G401 (cell line): ENCODE data around the gene WDR47. TPM values are rescaled to one million over a fixed set of nuclear protein-coding genes. Genes with fewer than 3 reads are reported as not detected.

ENCODE experiments used
- total RNA-seq: library from RNA; depleted of rRNA; stranded (reverse); fragments of >200 nt; shearing (Covaris generic); gene quantifications from 2 replicates; pipeline ENCODE4 v1.2.3, GENCODE V29; 2014; rRNA removed

WDR47 gene
- total RNA-seq, 1 experiment from 2014 or later, result 7.1 TPM

Other genes with a start within 250 kb of the WDR47 start
- not detected in 2 replicates for gene AKNAD1, start 185.0 kb downstream of the WDR47 start, total RNA-seq
- gene GPSM2, start 165.1 kb downstream of the WDR47 start, total RNA-seq, result 28.2 and 29.3 TPM in 2 replicates
- 16.6 and 34.7 TPM in 2 replicates for gene CLCC1, start 78.6 kb downstream of the WDR47 start, total RNA-seq
- 6.3 and 23.9 TPM in 2 replicates for gene TAF13, start 33.9 kb upstream of the WDR47 start, total RNA-seq
- gene TMEM167B, start 48.7 kb upstream of the WDR47 start, total RNA-seq, result 7.2 and 9.6 TPM in 2 replicates
- not detected in 2 replicates for gene ELAPOR1, start 72.0 kb upstream of the WDR47 start, total RNA-seq
- 205 and 214 TPM in 2 replicates for gene SARS1, start 171.8 kb upstream of the WDR47 start, total RNA-seq
- gene CELSR2, start 207.4 kb upstream of the WDR47 start, total RNA-seq, result 4.2 and 5.0 TPM in 2 replicates
- gene PSRC1, start 241.0 kb upstream of the WDR47 start, total RNA-seq, result 46.8 and 58.2 TPM in 2 replicates